GM19467 (cell line): ENCODE results near the gene GSG1L2.
"Not testable (repeated sequence)": the region's sequence is repeated elsewhere in the genome, so short reads cannot be mapped to it uniquely, and the experiment has no call there.

Experiments
- ATAC-seq: cut with Tn5 transposase; IDR thresholded peaks from one replicate; pipeline ENCODE4 v1.9.1; 2021; ENCODE audit warnings: mild to moderate bottlenecking, moderate library complexity; ENCODE audit not compliant: unreplicated experiment

GSG1L2 gene

GRCh38 chr17:9790889-9791876 is 30.7 kb downstream of the GSG1L2 start, which contains the start of gene DHRS7C:
TSS of gene DHRS7C (minus strand) at chr17:9791592. CDS start at chr17:9791284, 308 bp downstream.
- ATAC-seq = no peak

- no peak for ATAC-seq
Observed at GRCh38 chr17:9790316-9790715, 31.6 kb downstream of the GSG1L2 start.

- ATAC-seq = no peak
Observed at GRCh38 chr17:9788601-9789000, 33.3 kb downstream of the GSG1L2 start.

GRCh38 chr17:9784544-9784943 is 37.3 kb downstream of the GSG1L2 start:
- ATAC-seq = no peak

- not testable (repeated sequence) for ATAC-seq
Observed at GRCh38 chr17:9783465-9783864, 38.4 kb downstream of the GSG1L2 start.

- ATAC-seq = no peak
Observed at GRCh38 chr17:9783050-9783449, 38.8 kb downstream of the GSG1L2 start.

GRCh38 chr17:9780552-9780951 is 41.3 kb downstream of the GSG1L2 start:
- no peak for ATAC-seq

GRCh38 chr17:9776911-9777310 is 45.0 kb downstream of the GSG1L2 start:
- no peak for ATAC-seq

- ATAC-seq = no peak
Observed at GRCh38 chr17:9772658-9773057, 49.2 kb downstream of the GSG1L2 start.

- ATAC-seq = no peak
Observed at GRCh38 chr17:9771465-9771864, 50.4 kb downstream of the GSG1L2 start.

GRCh38 chr17:9769036-9769695 is 52.7 kb downstream of the GSG1L2 start:
- no peak for ATAC-seq

GRCh38 chr17:9768381-9768934 is 53.4 kb downstream of the GSG1L2 start:
- ATAC-seq = no peak

- ATAC-seq = no peak
Observed at GRCh38 chr17:9767432-9767991, 54.4 kb downstream of the GSG1L2 start.

GRCh38 chr17:9766970-9767369 is 54.9 kb downstream of the GSG1L2 start:
- no peak for ATAC-seq

- ATAC-seq = no peak
Observed at GRCh38 chr17:9765322-9765721, 56.6 kb downstream of the GSG1L2 start.

- ATAC-seq = no peak
Observed at GRCh38 chr17:9763643-9764042, 58.2 kb downstream of the GSG1L2 start.

GRCh38 chr17:9760266-9760665 is 61.6 kb downstream of the GSG1L2 start:
- ATAC-seq = no peak

- no peak for ATAC-seq
Observed at GRCh38 chr17:9755083-9755482, 66.8 kb downstream of the GSG1L2 start.
